K562 (cell line): ENCODE results near the gene COX6B1. TPM values are rescaled to one million over a fixed set of nuclear protein-coding genes. Genes with fewer than 3 reads are reported as not detected.

Experiments
- CAMTA2 ChIP-seq: fragments of 250-450 bp; sonication (Bioruptor Pico); conservative IDR thresholded peaks from 2 replicates; pipeline ENCODE4 v1.5.1; 2022
- CREB3 ChIP-seq: fragments of 450-650 bp; conservative IDR thresholded peaks from 2 replicates; pipeline ENCODE4 v1.6.1; 2016; ENCODE audit warnings: missing genetic modification characterization, low read depth, mild to moderate bottlenecking, missing compliant biosample characterization, moderate library complexity
- DDX20 ChIP-seq: fragments of 450-650 bp; IDR thresholded peaks from 2 replicates; pipeline ENCODE4 v1.6.1; 2016; ENCODE audit warnings: missing genetic modification characterization, low read depth, mild to moderate bottlenecking, missing compliant biosample characterization, moderate library complexity
- DIDO1 ChIP-seq: fragments of 450-650 bp; IDR thresholded peaks from 2 replicates; pipeline ENCODE4 v1.6.1; 2016; ENCODE audit warnings: low read depth, missing biosample characterization, missing genetic modification characterization
- HMBOX1 ChIP-seq: sonication (generic); IDR thresholded peaks from 2 replicates; pipeline ENCODE4 v1.6.1; 2016
- MCM3 ChIP-seq: fragments of 450-650 bp; IDR thresholded peaks from 2 replicates; pipeline ENCODE4 v1.6.1; 2016
- NEUROD1 ChIP-seq: fragments of 150-350 bp; IDR thresholded peaks from 2 replicates; pipeline ENCODE4 v1.6.1; 2014; ENCODE audit warnings: borderline replicate concordance, low read length, low read depth; ENCODE audit not compliant: partially characterized antibody
- PHB2 ChIP-seq: fragments of 450-650 bp; IDR thresholded peaks from 2 replicates; pipeline ENCODE4 v1.6.1; 2017; ENCODE audit warnings: low read depth
- POLR2A ChIP-seq: fragments of 450-650 bp; conservative IDR thresholded peaks from 2 replicates; pipeline ENCODE4 v1.6.1; 2016
- PRPF4 ChIP-seq: fragments of 200-400 bp; formaldehyde crosslinking; IDR thresholded peaks from one replicate; pipeline ENCODE4 v1.6.1; 2017; ENCODE audit warnings: low read length, low read depth, mild to moderate bottlenecking; ENCODE audit not compliant: insufficient read depth, poor library complexity, severe bottlenecking
- PTRF ChIP-seq: fragments of 450-650 bp; IDR thresholded peaks from 2 replicates; pipeline ENCODE4 v1.6.1; 2016; ENCODE audit warnings: mild to moderate bottlenecking, missing genetic modification characterization, missing compliant biosample characterization
- PURB ChIP-seq: sonication (generic); formaldehyde crosslinking; IDR thresholded peaks from 2 replicates; pipeline ENCODE4 v1.9.0; 2021; ENCODE audit warnings: low read depth, mild to moderate bottlenecking, missing genetic modification reagents
- RAD21 ChIP-seq, 2 experiments: fragments of 250-450 bp in 1 of 2; fragments of 450-650 bp in 1 of 2; sonication (Bioruptor Pico) in 1 of 2; formaldehyde crosslinking in 1 of 2; IDR thresholded peaks in 1 of 2; conservative IDR thresholded peaks in 1 of 2; 2 replicates each; pipeline versions ENCODE4 v1.4.0 to v1.8.0; 2020 to 2022; ENCODE audit warnings: mild to moderate bottlenecking in 2 of 2, moderate library complexity in 1 of 2
- TAF7 ChIP-seq: fragments of 450-650 bp; IDR thresholded peaks from 2 replicates; pipeline ENCODE4 v1.6.1; 2016; ENCODE audit warnings: missing genetic modification characterization, missing compliant biosample characterization
- ZEB2 ChIP-seq: fragments of 450-650 bp; IDR thresholded peaks from 2 replicates; pipeline ENCODE4 v1.6.1; 2016
- ZNF253 ChIP-seq: fragments of 250-450 bp; sonication (Bioruptor Pico); conservative IDR thresholded peaks from 2 replicates; pipeline ENCODE4 v1.6.1; 2021; ENCODE audit warnings: mild to moderate bottlenecking
- ZNF311 ChIP-seq: fragments of 250-450 bp; sonication (Bioruptor Pico); IDR thresholded peaks from 2 replicates; pipeline ENCODE4 v1.4.0; 2020; ENCODE audit warnings: mild to moderate bottlenecking, moderate library complexity
- ZNF318 ChIP-seq, 2 experiments: fragments of 450-650 bp; IDR thresholded peaks; 2 replicates each; pipeline ENCODE4 v1.6.1; 2016; ENCODE audit warnings: mild to moderate bottlenecking in 2 of 2, borderline replicate concordance in 1 of 2, low read depth in 1 of 2, moderate library complexity in 1 of 2
- ZNF507 ChIP-seq: conservative IDR thresholded peaks from 2 replicates; pipeline ENCODE4 v1.6.1; 2017; ENCODE audit warnings: missing genetic modification characterization, missing compliant biosample characterization
- ZNF583 ChIP-seq: fragments of 250-450 bp; sonication (Bioruptor Pico); IDR thresholded peaks from 2 replicates; pipeline ENCODE4 v1.4.0; 2020
- polyA plus RNA-seq, 8 experiments: library from polyadenylated mRNA; depleted of rRNA in 4 of 8; stranded (reverse) in 5 of 8; unstranded in 3 of 8; fragments of >200 nt; fragmentation: Nextera tagmentation in 2 of 8; fragmentation: Illumina TruSeq in 1 of 8; extraction: Ambion mirVana in 2 of 8; extraction: Trizol in 1 of 8; gene quantifications; 2 replicates each; pipeline versions ENCODE4 v1.2.1 to v1.2.3, GENCODE V29; 2011 to 2014; ENCODE audit warnings: inconsistent platforms in 1 of 8, missing spikeins in 1 of 8
- total RNA-seq, 7 experiments: library from RNA; depleted of rRNA in 6 of 7; stranded (reverse); fragments of >200 nt in 6 of 7; fragmentation: Illumina TruSeq in 2 of 7; extraction: Trizol in 2 of 7; gene quantifications; 2 replicates each; pipeline versions ENCODE4 v1.2.1 to v1.2.3, GENCODE V29; 2011 to 2021; ENCODE audit warnings: low replicate concordance in 1 of 7

COX6B1 gene
- total and polyA plus RNA-seq, 9 of the 15 experiments (the other 6 are each of a cell fraction or from before 2014, with no cell fraction given), result 777 to 2,393 (median 1,219) TPM

- TF ChIP-seq ZNF318 (IDR thresholded peaks at IDR 0.05; ENCODE audit: borderline replicate concordance in 1 of 2, low read depth in 1 of 2) (no peak), TAF7 (peak; percentile 49), ZEB2 (no peak), RAD21 (CRISPR knock-in tag; conservative IDR thresholded peaks at IDR 0.05 in 1 of 2, IDR thresholded peaks at IDR 0.05 in 1 of 2) (no peak; a peak in 1 of 4 replicates), PTRF (tag) (no peak), PRPF4 (no peak), CAMTA2 (CRISPR knock-in tag) (no peak), ZNF507 (tag) (no peak), DDX20 (no peak), POLR2A (peak; percentile 84), CREB3 (tag) (peak; percentile 70), ZNF253 (no peak), ZNF311 (CRISPR knock-in tag) (peak; percentile 81), ZNF583 (peak; percentile 78; the same call in 1 of the 2 replicates), NEUROD1 (peak; percentile 32), PHB2 (no peak), HMBOX1 (no peak), PURB (no peak), DIDO1 (no peak), MCM3 (no peak)
These were observed 35.4 kb upstream of the COX6B1 start, which contains the start of gene HAUS5 (continued) for GRCh38 chr19:35612559-35613321.
